K562 (cell line): Measurements from ENCODE around the gene TMEM151A. TPM values are rescaled to one million over a fixed set of nuclear protein-coding genes. Genes with fewer than 3 reads are reported as not detected.
A peak's percentile ranks its signal among the peaks of the same experiment; 100 is the strongest.

Source experiments
- ATAC-seq: fragments of 200-7000 bp; cut with Tn5 transposase; 3 replicates; pipeline ENCODE4 v1.9.1; 2020; ENCODE audit warnings: moderate library complexity
- BruUV-seq: library from RNA; stranded (reverse); fragments of 400-500 nt; replicated peaks from 2 replicates; lab custom pipeline; 2021; lab: Mats Ljungman, UMichigan
- CTCF ChIA-PET: fragments of 300-600 bp; formaldehyde crosslinking; extraction: SDS; loops from one replicate; lab custom pipeline; 2021; ENCODE audit warnings: low intra/inter-chr PET ratio; lab: Yijun Ruan, JAX
- POLR2A ChIA-PET: fragments of 300-600, 350-650 bp; sonication (Branson Sonifier 250); formaldehyde crosslinking; extraction: SDS; loops from one replicate; lab custom pipeline; 2021; ENCODE audit warnings: antibody characterized with exemption, inconsistent platforms; lab: Yijun Ruan, JAX
- DNase-seq, 4 experiments: peaks; one replicate each; pipeline versions ENCODE4 v3.0.0 to v3.0.0-alpha.2; 2011 to 2018; ENCODE audit warnings: low spot score in 3 of 4, mixed read lengths in 3 of 4; ENCODE audit errors: extremely low read depth in 1 of 4
- FAIRE-seq: peaks from 2 replicates; lab custom pipeline; 2011; peaks lifted over from hg19 to GRCh38; lab: Jason Lieb, UNC
- H2AFZ ChIP-seq: 2 replicates; pipeline ENCODE4 v1.6.0; 2011; ENCODE audit warnings: low read depth, low read length, control low read depth, inconsistent platforms
- H3K27ac ChIP-seq: fragments of 200-600 bp; 3 replicates; pipeline ENCODE4 v1.8.0; 2011; ENCODE audit warnings: low read depth, mild to moderate bottlenecking, control low read depth, inconsistent platforms, low read length, moderate library complexity, mixed read lengths; ENCODE audit errors: extremely low read depth
- H3K27me3 ChIP-seq, 2 experiments: fragments of 300-600 bp in 1 of 2; 2 replicates in 1 of 2; 3 replicates in 1 of 2; pipeline versions ENCODE4 v1.6.0 to v1.8.0; 2011; ENCODE audit warnings: inconsistent platforms in 2 of 2, low read length in 2 of 2, mild to moderate bottlenecking in 1 of 2, mixed read lengths in 1 of 2, moderate library complexity in 1 of 2; ENCODE audit not compliant: control insufficient read depth in 2 of 2, insufficient read depth in 2 of 2
- H3K36me3 ChIP-seq: fragments of 300-600 bp; 3 replicates; pipeline ENCODE4 v1.8.0; 2011; ENCODE audit warnings: mild to moderate bottlenecking, low read length, inconsistent platforms; ENCODE audit not compliant: control insufficient read depth, insufficient read depth
- H3K4me1 ChIP-seq, 2 experiments: fragments of 200-600 bp in 1 of 2; replicated peaks in 1 of 2; 2 replicates in 1 of 2; 3 replicates in 1 of 2; pipeline versions ENCODE4 v1.5.1 to v1.8.0; 2011; ENCODE audit warnings: inconsistent platforms in 2 of 2, low read length in 2 of 2, mild to moderate bottlenecking in 1 of 2, mixed read lengths in 1 of 2, moderate library complexity in 1 of 2; ENCODE audit not compliant: control insufficient read depth in 2 of 2, insufficient read depth in 2 of 2
- H3K4me2 ChIP-seq: 2 replicates; pipeline ENCODE4 v1.6.1; 2011; ENCODE audit warnings: low read length, control low read depth, inconsistent platforms, mixed read lengths; ENCODE audit not compliant: insufficient read depth
- H3K4me3 ChIP-seq: fragments of 200-600 bp; sonication (generic), shearing (Covaris generic); 2 replicates; pipeline ENCODE4 v1.5.1; 2016; ENCODE audit warnings: control low read depth, inconsistent platforms
- H3K79me2 ChIP-seq: fragments of 200-600 bp; 3 replicates; pipeline ENCODE4 v1.8.0; 2011; ENCODE audit warnings: low read length, inconsistent platforms; ENCODE audit not compliant: control insufficient read depth, insufficient read depth
- H3K9ac ChIP-seq, 2 experiments: 2 replicates each; pipeline versions ENCODE4 v1.6.0 to v1.6.1; 2011; ENCODE audit warnings: low read depth in 2 of 2, low read length in 2 of 2, control low read depth in 1 of 2, inconsistent platforms in 1 of 2, mild to moderate bottlenecking in 1 of 2, mixed read lengths in 1 of 2; ENCODE audit not compliant: insufficient read depth in 1 of 2
- H3K9me1 ChIP-seq: one replicate; pipeline ENCODE4 v1.6.0; 2011; ENCODE audit warnings: inconsistent platforms, mild to moderate bottlenecking, low read length, moderate library complexity; ENCODE audit not compliant: control insufficient read depth, insufficient read depth
- H3K9me3 ChIP-seq: replicated peaks from 2 replicates; pipeline ENCODE4 v1.5.1; 2011; ENCODE audit warnings: low read depth, low read length, inconsistent platforms; ENCODE audit not compliant: control insufficient read depth, insufficient read depth
- H4K20me1 ChIP-seq: replicated peaks from 2 replicates; pipeline ENCODE4 v1.6.1; 2011; ENCODE audit warnings: low read length, inconsistent platforms, mixed read lengths; ENCODE audit not compliant: control insufficient read depth, insufficient read depth
- BRCA1 ChIP-seq, 2 experiments: fragments of 450-650 bp in 1 of 2; sonication (generic) in 1 of 2; formaldehyde crosslinking in 1 of 2; IDR thresholded peaks; 2 replicates each; pipeline versions ENCODE4 v1.5.0 to v1.6.1; 2017 to 2020; ENCODE audit warnings: mild to moderate bottlenecking in 1 of 2, missing genetic modification reagents in 1 of 2
- CHD1 ChIP-seq: fragments of 200-600 bp; sonication (generic); IDR thresholded peaks from one replicate; pipeline ENCODE4 v1.6.1; 2012; ENCODE audit warnings: mild to moderate bottlenecking, moderate library complexity, low read length, inconsistent platforms
- EHMT2 ChIP-seq: fragments of 450-650 bp; IDR thresholded peaks from 2 replicates; pipeline ENCODE4 v1.6.1; 2018; ENCODE audit warnings: antibody characterized with exemption
- FOSL1 ChIP-seq: fragments of 200-800 bp; sonication (Bioruptor generic); conservative IDR thresholded peaks from 2 replicates; pipeline ENCODE4 v1.6.1; 2016; ENCODE audit warnings: missing genetic modification characterization, missing compliant biosample characterization
- NR2C2 ChIP-seq, 2 experiments: fragments of 200-800 bp in 1 of 2; sonication (Bioruptor generic) in 1 of 2; sonication (generic) in 1 of 2; formaldehyde crosslinking in 1 of 2; IDR thresholded peaks; 2 replicates each; pipeline versions ENCODE4 v1.6.1 to v1.8.0; 2016 to 2022; ENCODE audit warnings: mild to moderate bottlenecking in 1 of 2, missing compliant biosample characterization in 1 of 2, missing genetic modification characterization in 1 of 2, missing genetic modification reagents in 1 of 2
- SAFB ChIP-seq: fragments of 200-400 bp; formaldehyde crosslinking; IDR thresholded peaks from 2 replicates; pipeline ENCODE4 v1.6.1; 2017; ENCODE audit warnings: low read depth, low read length, borderline replicate concordance
- SETDB1 ChIP-seq: IDR thresholded peaks from one replicate; pipeline ENCODE4 v1.6.1; 2012; ENCODE audit warnings: low read length, control low read depth, inconsistent platforms
- SREBF2 ChIP-seq: sonication (generic); formaldehyde crosslinking; IDR thresholded peaks from 2 replicates; pipeline ENCODE4 v1.4.0; 2020; ENCODE audit warnings: mild to moderate bottlenecking, missing genetic modification reagents
- ZBTB17 ChIP-seq: fragments of 450-650 bp; formaldehyde crosslinking; IDR thresholded peaks from 2 replicates; pipeline ENCODE4 v1.4.0; 2020; ENCODE audit warnings: mild to moderate bottlenecking
- ZFX ChIP-seq: sonication (generic); formaldehyde crosslinking; IDR thresholded peaks from 2 replicates; pipeline ENCODE4 v1.8.0; 2022; ENCODE audit warnings: mild to moderate bottlenecking, missing genetic modification reagents, moderate library complexity
- ZNF830 ChIP-seq: fragments of 250-450 bp; sonication (Bioruptor Pico); IDR thresholded peaks from 2 replicates; pipeline ENCODE4 v1.5.0; 2021; ENCODE audit warnings: mild to moderate bottlenecking
- WGBS: fragments of 100-300 bp; shearing (Covaris generic); methylation state at CpG from one replicate; pipeline ENCODE4 v1.1.6; 2016; ENCODE audit warnings: low coverage, mixed read lengths; ENCODE audit not compliant: insufficient coverage; ENCODE audit errors: missing lambda C conversion rate; 5-methylcytosine and 5-hydroxymethylcytosine counted together
- in situ Hi-C: fragments of 300-500 bp; cut with MboI; formaldehyde crosslinking; loops from 4 replicates; pipeline ENCODE4 v1.15.0; 2018; ENCODE audit warnings: inconsistent platforms, mixed read lengths
- intact Hi-C: fragments of 100-400 bp; cut with micrococcal nuclease; formaldehyde crosslinking; loops from 2 replicates; pipeline ENCODE4 v1.14.2; 2022
- polyA plus RNA-seq, 8 experiments: library from polyadenylated mRNA; depleted of rRNA in 4 of 8; stranded (reverse) in 5 of 8; unstranded in 3 of 8; fragments of >200 nt; fragmentation: Nextera tagmentation in 2 of 8; fragmentation: Illumina TruSeq in 1 of 8; extraction: Ambion mirVana in 2 of 8; extraction: Trizol in 1 of 8; gene quantifications; 2 replicates each; pipeline versions ENCODE4 v1.2.1 to v1.2.3, GENCODE V29; 2011 to 2014; ENCODE audit warnings: inconsistent platforms in 1 of 8, missing spikeins in 1 of 8
- total RNA-seq, 7 experiments: library from RNA; depleted of rRNA in 6 of 7; stranded (reverse); fragments of >200 nt in 6 of 7; fragmentation: Illumina TruSeq in 2 of 7; extraction: Trizol in 2 of 7; gene quantifications; 2 replicates each; pipeline versions ENCODE4 v1.2.1 to v1.2.3, GENCODE V29; 2011 to 2021; ENCODE audit warnings: low replicate concordance in 1 of 7
- TF ChIP-seq, protein P1 (sequence below): sonication (generic); formaldehyde crosslinking; IDR thresholded peaks from 2 replicates; pipeline ENCODE4 v1.8.1; 2023; ENCODE audit warnings: mild to moderate bottlenecking, missing genetic modification reagents
- TF ChIP-seq, protein P2 (sequence below): fragments of 450-650 bp; formaldehyde crosslinking; IDR thresholded peaks from 2 replicates; pipeline ENCODE4 v1.4.0; 2020; ENCODE audit warnings: mild to moderate bottlenecking, moderate library complexity
- TF ChIP-seq, protein P3 (sequence below): fragments of 450-650 bp; IDR thresholded peaks from 2 replicates; pipeline ENCODE4 v1.6.1; 2014; ENCODE audit warnings: low read depth, mild to moderate bottlenecking, moderate library complexity, borderline replicate concordance

The TMEM151A gene
- total and polyA plus RNA-seq, 9 of the 15 experiments (the other 6 are each of a cell fraction or from before 2014, with no cell fraction given): not detected

DNA sequence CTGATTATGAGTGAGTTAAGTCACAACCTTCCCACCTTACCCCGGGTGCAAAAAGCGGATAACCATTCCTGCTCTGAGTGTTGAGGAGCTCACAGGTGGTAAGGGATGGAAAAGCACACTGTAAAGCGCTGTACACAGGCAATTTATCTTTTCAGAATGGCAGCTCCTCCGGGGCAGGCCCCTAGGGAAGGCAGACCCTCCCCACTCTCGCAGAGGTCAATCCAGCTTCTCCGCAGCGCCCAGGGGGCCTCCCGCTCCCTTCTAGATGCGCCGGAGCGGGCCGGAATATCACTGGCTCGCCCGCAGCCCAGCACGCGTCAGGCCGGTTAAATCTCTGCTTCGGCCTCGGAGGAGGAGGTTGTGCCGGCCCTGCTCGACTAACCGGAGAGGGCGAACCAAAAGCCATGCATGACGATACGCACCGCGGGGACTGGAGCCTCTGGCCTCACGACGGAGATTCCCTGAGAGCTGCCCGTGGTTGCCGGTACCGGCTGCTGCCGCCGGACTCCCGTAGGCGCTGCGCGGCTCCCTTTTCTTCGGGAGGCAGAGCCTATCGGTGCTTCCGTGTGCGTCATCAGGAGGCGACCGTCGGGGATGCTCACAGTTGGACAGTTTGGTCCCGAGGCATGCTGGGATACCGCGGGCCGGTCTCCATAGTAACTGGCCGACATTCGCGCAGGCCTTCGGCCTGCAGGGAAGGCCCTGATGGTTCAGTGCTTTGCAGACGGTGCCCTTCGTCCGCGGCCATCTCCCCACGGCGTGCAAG, 53.0 kb downstream of the TMEM151A start, which contains the start of gene BRMS1 (continued):
- no peak for TF ChIP-seq BRCA1 (IDR thresholded peaks at IDR 0.05)
- TF ChIP-seq BRCA1 (CRISPR knock-in tag; IDR thresholded peaks at IDR 0.05): no peak
- peak; percentile 40 for TF ChIP-seq SETDB1
- TF ChIP-seq, protein P1, sequence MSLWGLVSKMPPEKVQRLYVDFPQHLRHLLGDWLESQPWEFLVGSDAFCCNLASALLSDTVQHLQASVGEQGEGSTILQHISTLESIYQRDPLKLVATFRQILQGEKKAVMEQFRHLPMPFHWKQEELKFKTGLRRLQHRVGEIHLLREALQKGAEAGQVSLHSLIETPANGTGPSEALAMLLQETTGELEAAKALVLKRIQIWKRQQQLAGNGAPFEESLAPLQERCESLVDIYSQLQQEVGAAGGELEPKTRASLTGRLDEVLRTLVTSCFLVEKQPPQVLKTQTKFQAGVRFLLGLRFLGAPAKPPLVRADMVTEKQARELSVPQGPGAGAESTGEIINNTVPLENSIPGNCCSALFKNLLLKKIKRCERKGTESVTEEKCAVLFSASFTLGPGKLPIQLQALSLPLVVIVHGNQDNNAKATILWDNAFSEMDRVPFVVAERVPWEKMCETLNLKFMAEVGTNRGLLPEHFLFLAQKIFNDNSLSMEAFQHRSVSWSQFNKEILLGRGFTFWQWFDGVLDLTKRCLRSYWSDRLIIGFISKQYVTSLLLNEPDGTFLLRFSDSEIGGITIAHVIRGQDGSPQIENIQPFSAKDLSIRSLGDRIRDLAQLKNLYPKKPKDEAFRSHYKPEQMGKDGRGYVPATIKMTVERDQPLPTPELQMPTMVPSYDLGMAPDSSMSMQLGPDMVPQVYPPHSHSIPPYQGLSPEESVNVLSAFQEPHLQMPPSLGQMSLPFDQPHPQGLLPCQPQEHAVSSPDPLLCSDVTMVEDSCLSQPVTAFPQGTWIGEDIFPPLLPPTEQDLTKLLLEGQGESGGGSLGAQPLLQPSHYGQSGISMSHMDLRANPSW (CRISPR knock-in tag): no peak
- 0 out of 2 replicates have a peak, but pooled peaks have one; percentile 24 for TF ChIP-seq FOSL1

DNA sequence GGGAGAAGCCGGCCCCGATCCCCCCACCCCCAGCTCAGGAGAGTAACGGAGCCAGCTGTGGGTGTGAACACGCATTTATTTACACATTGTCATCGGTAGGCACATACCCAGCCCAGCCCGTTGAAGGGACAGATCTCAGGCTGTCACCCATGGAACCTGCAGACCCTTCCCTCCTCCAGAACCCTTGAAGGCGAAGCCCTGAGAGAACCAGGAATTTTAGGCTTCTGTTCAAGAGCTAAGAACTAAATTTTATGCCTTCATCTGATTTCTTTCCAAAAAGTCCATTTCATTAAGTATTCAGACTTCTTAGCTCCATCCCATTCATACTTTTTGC, 53.6 kb downstream of the TMEM151A start:
- BruUV-seq: no TSS peak
- TF ChIP-seq EHMT2 (no peak), ZBTB17 (CRISPR knock-in tag) (0 out of 2 replicates have a peak, but pooled peaks have one; percentile 1), SAFB (no peak), NR2C2 (CRISPR knock-in tag; IDR thresholded peaks at IDR 0.05) (no peak), NR2C2 (tag; IDR thresholded peaks at IDR 0.05) (peak; percentile 7; the same call in 1 of the 2 replicates), ZNF830 (CRISPR knock-in tag) (no peak), CHD1 (no peak), SREBF2 (CRISPR knock-in tag) (0 out of 2 replicates have a peak, but pooled peaks have one; percentile 44), ZFX (CRISPR knock-in tag) (peak; percentile 65)
- TF ChIP-seq, protein P2, sequence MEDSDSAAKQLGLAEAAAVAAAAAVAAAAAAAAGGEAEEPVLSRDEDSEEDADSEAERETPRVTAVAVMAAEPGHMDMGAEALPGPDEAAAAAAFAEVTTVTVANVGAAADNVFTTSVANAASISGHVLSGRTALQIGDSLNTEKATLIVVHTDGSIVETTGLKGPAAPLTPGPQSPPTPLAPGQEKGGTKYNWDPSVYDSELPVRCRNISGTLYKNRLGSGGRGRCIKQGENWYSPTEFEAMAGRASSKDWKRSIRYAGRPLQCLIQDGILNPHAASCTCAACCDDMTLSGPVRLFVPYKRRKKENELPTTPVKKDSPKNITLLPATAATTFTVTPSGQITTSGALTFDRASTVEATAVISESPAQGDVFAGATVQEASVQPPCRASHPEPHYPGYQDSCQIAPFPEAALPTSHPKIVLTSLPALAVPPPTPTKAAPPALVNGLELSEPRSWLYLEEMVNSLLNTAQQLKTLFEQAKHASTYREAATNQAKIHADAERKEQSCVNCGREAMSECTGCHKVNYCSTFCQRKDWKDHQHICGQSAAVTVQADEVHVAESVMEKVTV: no peak
- TF ChIP-seq, protein P3, sequence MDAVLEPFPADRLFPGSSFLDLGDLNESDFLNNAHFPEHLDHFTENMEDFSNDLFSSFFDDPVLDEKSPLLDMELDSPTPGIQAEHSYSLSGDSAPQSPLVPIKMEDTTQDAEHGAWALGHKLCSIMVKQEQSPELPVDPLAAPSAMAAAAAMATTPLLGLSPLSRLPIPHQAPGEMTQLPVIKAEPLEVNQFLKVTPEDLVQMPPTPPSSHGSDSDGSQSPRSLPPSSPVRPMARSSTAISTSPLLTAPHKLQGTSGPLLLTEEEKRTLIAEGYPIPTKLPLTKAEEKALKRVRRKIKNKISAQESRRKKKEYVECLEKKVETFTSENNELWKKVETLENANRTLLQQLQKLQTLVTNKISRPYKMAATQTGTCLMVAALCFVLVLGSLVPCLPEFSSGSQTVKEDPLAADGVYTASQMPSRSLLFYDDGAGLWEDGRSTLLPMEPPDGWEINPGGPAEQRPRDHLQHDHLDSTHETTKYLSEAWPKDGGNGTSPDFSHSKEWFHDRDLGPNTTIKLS: no peak

More for the DNA sequence above, 53.6 kb downstream of the TMEM151A start:
- H2AFZ ChIP-seq: peak overlapping the region; percentile 89
- H3K9me1 ChIP-seq: no peaks in the 10 kb centered on the region
- H4K20me1 ChIP-seq: no peaks in the 10 kb centered on the region
- H3K4me2 ChIP-seq: peak overlapping the region; percentile 91
- peak overlapping the region; percentile 81 for H3K4me3 ChIP-seq
- ATAC-seq (peak; percentile 19), DNase-seq (no peak), FAIRE-seq (no peak)
- H3K36me3 ChIP-seq: peaks cover 30% of the 10 kb centered on the region; the same call in 2 of the 3 replicates
- intact Hi-C loops (no loop called here), in situ Hi-C loops (no loop called here)
- no peaks in the 10 kb centered on the region for H3K27me3 ChIP-seq
- H3K27ac ChIP-seq: peak overlapping the region; percentile 65
- ChIA-PET POLR2A (interaction anchor here (1.5 to 2.4 kb wide), 4 partner anchors 9 to 40 kb away, joined by 4 to 6 read pairs (median 6); partner anchors contain the start of genes RIN1 and SLC29A2), CTCF (no interaction called here)
- no peaks in the 10 kb centered on the region for H3K9me3 ChIP-seq
- H3K9ac ChIP-seq: peak overlapping the region; percentile 75 to 99
- WGBS: 2% methylated on average over 6 of the region's 7 CpGs
- H3K79me2 ChIP-seq: peaks cover 23% of the 10 kb centered on the region
- peaks cover 19 to 37% of the 10 kb centered on the region in 2 experiments for H3K4me1 ChIP-seq
